K562 (cell line): ENCODE results near the gene SSH3. TPM values are rescaled to one million over a fixed set of nuclear protein-coding genes. Genes with fewer than 3 reads are reported as not detected.

Source experiments
- BCOR ChIP-seq: fragments of 450-650 bp; IDR thresholded peaks from 2 replicates; pipeline ENCODE4 v1.6.1; 2016
- CGGBP1 ChIP-seq: fragments of 250-450 bp; sonication (Bioruptor Pico); IDR thresholded peaks from 2 replicates; pipeline ENCODE4 v1.9.0; 2021; ENCODE audit warnings: mild to moderate bottlenecking
- CHAMP1 ChIP-seq: fragments of 450-650 bp; IDR thresholded peaks from 2 replicates; pipeline ENCODE4 v1.6.1; 2016; ENCODE audit warnings: mild to moderate bottlenecking
- HDAC8 ChIP-seq: fragments of 450-650 bp; IDR thresholded peaks from 2 replicates; pipeline ENCODE4 v1.6.1; 2016; ENCODE audit warnings: mild to moderate bottlenecking, missing genetic modification characterization, moderate library complexity, missing compliant biosample characterization
- HIVEP1 ChIP-seq: fragments of 250-450 bp; sonication (Bioruptor Pico); IDR thresholded peaks from 2 replicates; pipeline ENCODE4 v1.4.0; 2020; ENCODE audit warnings: mild to moderate bottlenecking
- JUND ChIP-seq, 2 experiments: IDR thresholded peaks; 2 replicates in 1 of 2; 3 replicates in 1 of 2; pipeline ENCODE4 v1.6.1; 2011; ENCODE audit warnings: borderline replicate concordance in 2 of 2, low read depth in 2 of 2, low read length in 2 of 2, improper control_type of control experiment in 1 of 2, missing biosample characterization in 1 of 2, missing genetic modification characterization in 1 of 2, missing genetic modification reagents in 1 of 2
- REST ChIP-seq, 2 experiments: fragments of 450-650 bp; formaldehyde crosslinking in 1 of 2; IDR thresholded peaks; 2 replicates each; pipeline versions ENCODE4 v1.4.0 to v1.6.1; 2014 to 2020; ENCODE audit warnings: mild to moderate bottlenecking in 2 of 2, borderline replicate concordance in 1 of 2, low read depth in 1 of 2
- SIN3A ChIP-seq, 2 experiments: fragments of 150-350 bp in 1 of 2; IDR thresholded peaks; 2 replicates each; pipeline ENCODE4 v1.6.1; 2011 to 2016; ENCODE audit warnings: borderline replicate concordance in 2 of 2, low read depth in 2 of 2, low read length in 2 of 2, mild to moderate bottlenecking in 2 of 2, moderate library complexity in 2 of 2; ENCODE audit not compliant: control insufficient read depth in 1 of 2
- ZBTB9 ChIP-seq: fragments of 450-650 bp; formaldehyde crosslinking; IDR thresholded peaks from 2 replicates; pipeline ENCODE4 v1.4.0; 2020; ENCODE audit warnings: mild to moderate bottlenecking, moderate library complexity
- polyA plus RNA-seq, 8 experiments: library from polyadenylated mRNA; depleted of rRNA in 4 of 8; stranded (reverse) in 5 of 8; unstranded in 3 of 8; fragments of >200 nt; fragmentation: Nextera tagmentation in 2 of 8; fragmentation: Illumina TruSeq in 1 of 8; extraction: Ambion mirVana in 2 of 8; extraction: Trizol in 1 of 8; gene quantifications; 2 replicates each; pipeline versions ENCODE4 v1.2.1 to v1.2.3, GENCODE V29; 2011 to 2014; ENCODE audit warnings: inconsistent platforms in 1 of 8, missing spikeins in 1 of 8
- total RNA-seq, 7 experiments: library from RNA; depleted of rRNA in 6 of 7; stranded (reverse); fragments of >200 nt in 6 of 7; fragmentation: Illumina TruSeq in 2 of 7; extraction: Trizol in 2 of 7; gene quantifications; 2 replicates each; pipeline versions ENCODE4 v1.2.1 to v1.2.3, GENCODE V29; 2011 to 2021; ENCODE audit warnings: low replicate concordance in 1 of 7

The SSH3 gene
- total and polyA plus RNA-seq, 9 of the 15 experiments (the other 6 are each of a cell fraction or from before 2014, with no cell fraction given): 0.07 to 1.0 (median 0.24) TPM; not detected in 3

- no peak for TF ChIP-seq ZBTB9 (CRISPR knock-in tag)
- no peak for TF ChIP-seq CGGBP1
- TF ChIP-seq CHAMP1: no peak
- TF ChIP-seq HDAC8 (tag): no peak
- TF ChIP-seq HIVEP1 (CRISPR knock-in tag): no peak
- no peak for TF ChIP-seq SIN3A (IDR thresholded peaks at IDR 0.05; ENCODE audit: borderline replicate concordance in 2 of 2, control insufficient read depth in 1 of 2, low read depth in 2 of 2, low read length in 2 of 2)
- no peak for TF ChIP-seq JUND (IDR thresholded peaks at IDR 0.05; ENCODE audit: borderline replicate concordance, low read depth, low read length)
- no peak for TF ChIP-seq JUND (tag; IDR thresholded peaks at IDR 0.05; ENCODE audit: borderline replicate concordance, low read depth, low read length)
- no peak for TF ChIP-seq BCOR
- TF ChIP-seq REST (IDR thresholded peaks at IDR 0.05; ENCODE audit: borderline replicate concordance): no peak
- no peak for TF ChIP-seq REST (CRISPR knock-in tag; IDR thresholded peaks at IDR 0.05; ENCODE audit: low read depth)
- TF ChIP-seq, all 486 proteins: peak for 9
Observed at GRCh38 chr11:67289651-67290479, 13.5 kb upstream of the SSH3 start (continued).
